Stimulated activated CD4-positive, alpha-beta T cell treated with anti-CD3 and anti-CD28 coated beads, Interleukin-1b, Interleukin-23, amount 100 ng/mL, for 4 hours (primary cell): ENCODE results near the gene TAS2R16.

Source experiments
- DNase-seq, 2 donors: peaks; one replicate each; pipeline ENCODE4 v3.0.0-alpha.2; 2020; ENCODE audit warnings: low read depth in 2 of 2

TAS2R16 gene, protein sequence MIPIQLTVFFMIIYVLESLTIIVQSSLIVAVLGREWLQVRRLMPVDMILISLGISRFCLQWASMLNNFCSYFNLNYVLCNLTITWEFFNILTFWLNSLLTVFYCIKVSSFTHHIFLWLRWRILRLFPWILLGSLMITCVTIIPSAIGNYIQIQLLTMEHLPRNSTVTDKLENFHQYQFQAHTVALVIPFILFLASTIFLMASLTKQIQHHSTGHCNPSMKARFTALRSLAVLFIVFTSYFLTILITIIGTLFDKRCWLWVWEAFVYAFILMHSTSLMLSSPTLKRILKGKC

DNA sequence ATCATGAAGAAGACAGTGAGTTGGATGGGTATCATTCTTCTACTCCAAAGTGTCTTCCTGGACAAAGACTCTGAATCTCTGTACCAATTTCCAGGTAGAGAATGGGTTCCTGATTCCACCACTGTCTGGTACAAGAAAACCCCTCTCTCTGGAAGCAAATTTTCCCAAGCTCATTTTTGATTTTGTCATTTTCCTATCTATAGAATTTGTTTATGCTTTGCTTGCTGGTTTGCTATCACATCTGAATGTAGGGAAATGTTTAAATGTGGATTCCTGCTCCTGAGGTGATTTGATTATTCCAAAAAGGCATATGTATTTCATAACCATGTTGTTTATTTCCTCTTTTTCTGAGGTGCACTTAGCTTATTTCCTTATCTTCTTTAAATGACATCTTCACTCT, at the start of gene TAS2R16:
TAS2R16 (minus strand) TSS at position 101 of the 400 bp plus-strand sequence; CDS start at position 35, 66 bp downstream.
- no peak for DNase-seq

DNA sequence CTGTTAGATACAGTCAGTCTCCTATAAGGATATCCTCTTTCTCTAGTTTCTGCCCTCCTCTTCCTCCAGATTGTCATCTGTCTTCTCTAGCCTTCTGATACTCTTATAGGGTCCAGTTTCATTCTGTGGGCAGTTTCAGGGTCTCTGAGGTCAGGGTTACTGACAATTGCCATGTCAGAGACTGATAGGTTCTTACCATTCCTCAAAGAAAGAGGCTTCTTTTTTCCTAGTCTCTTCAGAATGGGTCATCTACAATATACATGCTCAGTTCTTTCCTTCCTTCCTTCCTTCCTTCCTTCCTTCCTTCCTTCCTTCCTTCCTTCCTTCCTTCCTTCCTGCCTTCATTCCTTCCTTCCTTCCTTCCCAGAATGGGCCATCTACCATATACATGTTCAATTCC, 48.1 kb upstream of the TAS2R16 start:
- no peak for DNase-seq

DNA sequence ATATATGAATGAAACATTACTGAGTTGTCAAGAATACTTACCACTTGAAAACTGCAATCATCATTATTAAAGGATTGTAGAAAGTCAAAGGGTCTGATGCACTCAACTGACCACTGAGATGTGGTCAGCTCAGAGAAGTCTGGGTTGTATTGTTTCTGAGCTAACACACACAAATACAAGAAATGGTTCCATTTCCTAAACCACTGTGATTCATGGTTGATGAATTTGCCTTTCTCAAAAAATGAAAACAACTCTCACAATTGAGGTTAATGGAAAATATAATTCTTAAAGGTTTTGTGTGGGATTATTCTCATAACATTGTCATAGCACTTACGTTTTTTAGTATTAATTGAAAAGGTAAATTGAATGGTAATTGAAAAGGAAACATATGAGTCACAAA, 45.6 kb upstream of the TAS2R16 start:
- DNase-seq = no peak

DNA sequence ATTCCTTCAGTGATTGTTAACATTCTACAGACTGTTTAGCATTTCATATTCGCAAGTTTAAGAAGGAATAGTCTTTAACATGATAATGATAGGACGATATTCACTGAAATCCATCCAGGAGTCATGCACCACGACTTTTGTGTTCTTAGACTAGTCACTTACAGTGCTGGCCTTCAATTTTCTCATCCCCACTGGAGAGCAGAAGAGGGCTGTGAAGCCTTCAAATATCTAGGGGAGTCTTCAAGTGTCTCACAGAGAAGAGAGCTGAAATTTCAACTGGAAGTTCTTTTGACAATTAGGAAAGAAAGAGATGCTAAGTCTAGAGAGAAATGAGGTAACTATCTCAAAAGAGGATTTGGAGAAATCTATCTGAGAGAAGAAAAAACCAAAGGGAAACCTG, 43.8 kb upstream of the TAS2R16 start:
- DNase-seq = no peak

DNA sequence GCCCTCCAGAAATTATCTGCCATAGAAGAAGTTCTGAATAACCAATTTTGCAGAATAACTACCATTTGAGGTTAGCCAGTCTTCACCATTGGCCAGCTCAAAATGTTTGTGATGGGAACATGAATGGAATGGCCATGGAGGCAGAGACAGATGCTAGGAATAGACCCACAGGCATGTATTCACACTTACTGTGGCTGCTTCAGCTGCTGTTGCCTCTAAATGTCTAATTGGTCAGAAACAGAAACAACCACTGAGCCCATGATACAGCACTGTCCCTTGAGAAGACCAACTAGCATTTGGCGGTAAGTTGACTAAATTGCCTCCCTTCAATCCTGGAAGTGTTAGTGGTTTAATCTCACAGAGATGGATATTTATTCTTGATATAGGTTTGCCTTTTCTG, 38.6 kb upstream of the TAS2R16 start:
- no peak for DNase-seq

DNA sequence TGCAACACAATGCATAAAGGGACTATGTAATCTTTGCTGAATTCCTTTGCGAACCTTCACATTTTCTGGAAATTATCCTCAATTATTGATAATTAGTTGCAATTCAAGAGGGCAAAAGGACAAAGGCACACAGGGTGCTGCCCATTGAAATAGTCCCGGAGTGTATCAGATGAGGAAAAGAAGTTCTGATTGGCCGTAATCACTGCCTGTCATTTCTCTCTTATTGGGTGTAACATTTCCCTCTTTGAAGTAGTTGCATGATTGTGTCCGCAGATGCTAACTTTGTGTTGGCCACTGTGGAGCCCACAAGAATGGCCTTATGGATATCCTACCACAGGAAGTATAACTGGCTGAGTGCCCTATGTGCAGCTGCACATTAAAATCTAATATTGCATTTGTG, 35.1 kb upstream of the TAS2R16 start:
- no peak for DNase-seq

DNA sequence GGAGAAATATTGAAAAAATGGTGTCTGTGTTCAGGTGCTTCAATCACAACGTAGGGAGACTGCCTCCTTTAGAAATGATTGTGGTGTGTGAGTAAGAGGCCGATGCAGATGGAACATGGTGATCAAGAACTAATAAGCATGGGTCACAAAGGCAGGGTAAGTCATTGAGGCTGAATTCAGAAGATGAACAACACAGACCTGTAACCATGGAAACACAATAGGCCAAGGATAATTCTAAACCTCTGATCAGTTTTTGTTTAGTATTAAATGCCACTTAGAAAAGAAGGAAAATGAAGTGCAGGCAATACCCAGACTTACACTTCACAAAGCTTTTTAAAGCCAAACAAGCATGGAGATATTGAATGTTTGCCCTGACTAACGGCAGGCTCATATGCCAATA, 32.8 kb upstream of the TAS2R16 start:
- no peak for DNase-seq

DNA sequence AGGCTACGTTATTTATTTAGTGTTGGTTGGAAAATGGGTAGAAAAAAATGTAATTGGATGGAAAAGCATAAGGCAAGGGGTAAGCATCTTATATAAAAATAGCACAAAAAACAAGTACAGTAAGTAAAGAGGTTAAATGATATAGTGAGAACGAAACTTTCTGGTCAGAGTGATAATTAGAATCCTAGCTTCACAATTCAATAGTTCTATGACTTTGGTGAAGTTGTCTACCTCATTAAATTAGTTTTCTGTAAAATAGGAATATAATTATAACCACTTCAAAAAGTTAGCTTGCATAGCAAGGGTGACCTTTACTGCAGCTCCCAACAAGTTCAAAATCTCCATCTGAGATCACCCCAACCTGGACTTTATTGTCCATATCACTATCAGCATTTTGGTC, 30.8 kb upstream of the TAS2R16 start:
- DNase-seq = no peak

DNA sequence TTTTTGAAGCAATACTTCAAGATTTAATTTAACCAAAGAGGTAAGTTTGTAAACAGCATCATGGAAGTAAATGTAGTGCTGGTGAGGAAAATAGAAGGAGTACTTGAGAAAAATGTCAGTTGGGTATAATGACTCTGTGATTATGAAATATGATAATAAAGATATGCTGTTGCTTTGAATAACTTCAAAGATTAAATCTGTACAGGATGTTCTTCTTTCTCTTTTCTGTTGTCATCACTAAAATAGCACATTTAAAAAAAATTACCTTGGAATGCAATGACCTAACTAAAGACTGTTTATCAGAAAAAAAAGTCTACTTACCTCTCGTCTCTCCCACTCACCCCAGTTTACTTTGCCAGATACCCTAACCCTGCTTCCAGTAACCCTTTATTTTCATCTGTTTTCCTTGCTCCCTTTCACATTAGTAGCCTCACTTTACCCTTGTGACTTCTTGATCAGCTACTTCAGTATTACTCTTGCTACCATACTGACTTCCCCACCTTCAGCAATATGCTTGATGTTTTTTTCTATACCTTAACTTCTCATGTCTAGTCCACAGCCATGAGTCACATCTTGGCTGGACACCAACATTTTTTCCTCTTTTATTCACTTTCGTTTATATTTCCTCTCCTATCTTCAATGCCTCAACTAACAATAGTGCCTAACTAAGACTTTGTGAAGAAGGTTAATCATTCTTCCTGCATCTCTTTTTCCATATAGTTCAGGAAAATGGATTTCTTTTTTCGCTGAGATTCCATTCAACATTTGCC, 29.7 kb upstream of the TAS2R16 start:
- no peak for DNase-seq

DNA sequence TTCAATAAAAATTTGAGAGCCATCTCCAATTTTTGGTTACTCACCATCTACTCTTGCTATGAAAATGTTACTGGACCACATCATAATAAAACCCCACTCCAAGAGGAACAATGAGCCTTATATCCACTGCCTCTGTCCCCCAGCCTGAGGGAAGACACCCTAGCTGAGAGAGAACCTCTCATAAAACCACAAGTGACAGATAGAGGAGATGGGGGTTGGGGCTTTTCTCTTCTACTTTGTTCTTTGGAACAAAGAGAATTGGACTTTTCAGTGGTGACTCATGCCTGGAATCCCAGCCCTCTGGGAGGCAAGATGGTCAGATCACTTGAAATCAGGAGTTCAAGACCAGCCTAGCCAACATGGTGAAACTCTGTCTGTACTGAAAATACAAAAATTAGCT, 27.6 kb upstream of the TAS2R16 start:
- no peak for DNase-seq

DNA sequence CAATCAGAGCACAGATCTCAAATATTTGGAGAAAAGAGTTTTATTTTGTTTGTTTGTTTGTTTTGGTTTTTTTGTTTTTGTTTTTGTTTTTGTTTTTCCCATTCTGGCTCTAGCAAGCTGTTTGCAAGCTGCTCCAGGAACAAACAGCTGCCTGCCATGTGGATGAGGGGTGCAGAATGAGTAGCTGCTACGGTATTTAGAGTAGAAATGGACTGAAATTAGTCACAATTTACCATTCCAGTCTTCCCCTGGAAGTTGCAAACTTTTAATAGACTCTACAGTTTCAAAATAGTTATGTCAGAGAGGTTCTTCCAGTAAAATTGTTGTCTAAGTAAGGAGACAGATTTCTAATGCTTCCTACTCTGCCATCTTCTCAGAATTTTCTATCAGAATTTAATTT, 27.1 kb upstream of the TAS2R16 start:
- no peak for DNase-seq

DNA sequence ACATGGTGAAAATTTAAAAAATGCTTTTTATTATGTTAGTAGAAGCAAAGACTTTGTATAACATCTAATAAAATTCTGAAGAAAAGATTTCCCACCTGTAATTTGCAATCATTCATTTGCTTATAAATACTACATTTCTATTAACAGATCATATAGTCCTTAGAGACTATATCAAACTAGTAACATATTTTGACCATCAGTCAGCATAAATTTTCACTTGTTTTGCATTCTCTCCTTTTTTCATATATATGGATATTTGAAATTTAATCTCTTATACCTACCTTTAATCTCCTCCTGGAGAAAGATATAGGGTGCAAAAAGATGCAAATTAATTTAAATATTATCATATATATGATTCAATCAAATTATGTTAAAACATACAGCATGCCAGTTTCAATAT, 16.9 kb upstream of the TAS2R16 start:
- no peak for DNase-seq

DNA sequence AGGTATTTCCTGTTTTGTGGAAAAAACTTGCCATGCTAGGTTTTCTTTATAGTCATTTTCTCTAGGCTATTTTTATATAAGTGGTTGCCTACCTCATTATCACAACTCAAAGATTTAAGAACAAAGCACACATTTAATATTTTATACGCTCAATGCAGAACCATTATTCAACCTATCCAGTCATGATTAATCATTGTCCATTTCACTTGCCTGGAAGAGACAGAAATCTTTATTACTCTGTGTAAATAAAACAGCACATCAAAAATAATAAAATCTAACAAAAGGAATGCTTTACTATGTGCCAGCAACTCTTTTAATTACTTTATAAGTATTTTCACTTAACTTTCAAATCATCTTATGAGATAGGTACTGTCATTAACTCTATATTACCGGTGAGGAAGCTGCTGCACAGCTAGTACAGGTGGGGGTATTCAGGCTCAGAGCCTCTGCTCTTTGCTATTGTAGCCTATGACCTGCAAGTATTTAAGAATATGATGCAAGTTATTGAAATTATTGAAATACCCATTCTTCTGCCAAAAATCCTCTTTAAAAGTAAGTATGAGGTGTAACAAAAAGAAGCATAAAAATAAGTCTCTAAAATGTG, 16.4 kb upstream of the TAS2R16 start:
- DNase-seq = no peak

DNA sequence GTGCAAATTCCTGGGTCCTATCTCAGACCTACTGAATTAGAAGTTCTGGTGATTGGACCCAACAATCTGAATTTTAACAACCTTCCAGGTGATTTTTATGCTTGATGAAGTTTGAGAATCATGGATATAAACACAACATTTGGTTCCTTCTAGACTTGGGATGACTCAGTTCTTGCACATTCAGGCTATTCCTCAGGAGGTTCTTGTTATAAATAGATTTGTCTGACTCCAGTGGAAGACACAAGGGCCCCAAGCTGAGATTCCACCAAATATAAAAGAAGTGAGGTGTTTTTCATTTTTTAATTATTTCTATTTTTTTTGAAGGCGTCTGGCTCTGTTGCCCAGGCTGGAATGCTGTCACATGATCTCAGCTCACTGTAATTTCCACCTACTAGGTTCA, 9.4 kb upstream of the TAS2R16 start:
- DNase-seq = no peak

DNA sequence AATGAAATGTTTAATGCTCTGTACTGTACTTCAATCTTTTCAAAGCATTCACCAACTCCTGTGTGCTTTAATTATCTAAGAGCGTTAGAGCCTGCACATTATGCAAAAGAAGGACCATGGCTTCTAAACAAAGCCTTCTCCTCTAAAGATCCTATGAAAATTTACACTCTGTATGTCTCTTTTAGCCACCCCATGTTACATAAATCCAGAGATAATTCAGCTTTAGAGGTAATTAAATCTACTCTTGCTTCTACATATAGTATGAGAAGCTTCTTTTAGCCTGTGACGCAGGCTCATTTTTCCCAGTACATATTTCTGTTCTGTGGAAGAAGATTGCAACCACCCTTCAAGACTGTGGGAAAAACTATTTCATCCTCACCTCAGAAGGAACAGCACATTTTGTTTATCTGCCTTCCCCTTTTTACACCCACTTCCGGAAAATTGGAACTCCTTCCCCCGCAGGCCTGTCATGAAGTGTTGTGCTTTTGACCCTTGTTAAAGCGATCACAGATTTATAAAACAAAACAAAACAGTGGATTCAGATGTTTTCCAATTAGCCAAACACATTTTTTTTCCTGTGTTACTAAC, 8.1 kb upstream of the TAS2R16 start:
- no peak for DNase-seq

DNA sequence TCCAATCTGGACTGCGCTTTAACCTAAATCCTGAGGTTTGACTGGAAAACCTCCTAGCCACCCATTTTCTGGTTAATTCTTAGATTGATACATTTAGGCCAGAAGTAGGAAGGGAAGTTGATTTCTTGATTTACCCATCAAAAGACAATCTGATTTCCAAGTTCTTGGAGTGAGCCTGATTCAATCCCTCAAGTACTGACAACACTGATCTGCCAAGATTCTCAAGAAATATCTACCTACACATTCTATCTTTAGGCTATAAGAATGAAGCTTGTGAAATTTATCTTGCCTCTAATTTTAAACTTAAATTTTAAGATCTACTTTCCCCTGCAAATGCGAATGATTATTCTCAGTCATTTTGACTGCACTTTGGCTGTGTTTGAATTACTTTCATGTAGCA, 5.9 kb downstream of the TAS2R16 start:
- DNase-seq = no peak

DNA sequence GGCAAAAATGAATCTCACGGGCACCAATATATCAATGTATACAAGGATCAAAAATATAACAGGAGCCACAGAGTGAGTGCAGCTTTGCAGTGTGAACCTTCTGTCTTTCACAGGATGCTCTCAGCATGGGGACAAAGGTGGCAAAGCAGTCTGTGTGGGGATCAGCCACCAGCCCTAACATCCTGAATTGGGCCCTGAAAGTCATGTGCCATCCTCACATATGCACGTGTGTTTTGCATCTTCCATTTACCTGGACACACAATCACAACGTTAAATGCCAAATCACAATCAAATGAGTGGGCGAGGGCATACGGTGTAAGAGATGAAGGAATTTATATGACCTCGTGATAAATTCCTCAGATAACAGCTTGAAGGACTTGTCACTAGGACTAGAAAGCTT, 6.5 kb downstream of the TAS2R16 start:
- DNase-seq = no peak

DNA sequence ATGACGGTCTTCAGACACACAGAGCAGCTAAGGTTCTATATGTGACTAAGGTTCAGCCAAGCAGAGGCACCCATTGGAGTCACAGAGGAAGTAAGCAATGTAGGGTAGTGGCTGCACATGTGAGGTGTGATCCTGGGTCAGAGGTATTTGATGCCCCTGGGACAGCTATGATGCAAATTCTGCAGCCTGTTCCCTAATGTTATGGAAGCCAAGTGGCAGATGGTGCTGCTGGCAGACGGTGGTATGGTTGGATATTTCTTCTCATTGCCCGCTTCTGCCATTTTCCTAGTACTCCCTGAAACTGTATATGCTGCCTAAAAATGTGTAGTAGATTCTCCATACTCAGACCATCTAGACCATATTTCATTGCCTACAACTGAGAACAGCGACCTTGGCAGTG, 7.2 kb downstream of the TAS2R16 start:
- no peak for DNase-seq

DNA sequence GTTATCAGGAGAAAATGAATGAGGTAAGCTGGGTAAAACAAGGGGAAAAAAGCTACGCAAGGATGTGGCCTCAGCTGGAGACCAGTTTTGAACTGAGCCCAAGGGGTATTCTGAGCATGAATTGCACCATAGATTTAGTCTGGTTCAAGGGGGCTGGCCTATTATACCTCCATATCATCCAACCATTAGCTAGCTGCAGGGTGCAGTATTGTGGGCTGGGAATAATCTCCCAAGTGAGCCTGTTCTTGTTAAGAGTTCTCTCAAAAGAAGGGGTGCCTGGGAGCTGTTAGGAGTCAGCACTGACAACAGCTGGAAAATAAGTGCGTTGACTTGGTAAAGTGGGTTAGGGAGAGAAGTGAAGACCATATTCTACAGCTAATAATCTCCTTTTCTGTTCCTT, 8.0 kb downstream of the TAS2R16 start:
- DNase-seq = no peak

DNA sequence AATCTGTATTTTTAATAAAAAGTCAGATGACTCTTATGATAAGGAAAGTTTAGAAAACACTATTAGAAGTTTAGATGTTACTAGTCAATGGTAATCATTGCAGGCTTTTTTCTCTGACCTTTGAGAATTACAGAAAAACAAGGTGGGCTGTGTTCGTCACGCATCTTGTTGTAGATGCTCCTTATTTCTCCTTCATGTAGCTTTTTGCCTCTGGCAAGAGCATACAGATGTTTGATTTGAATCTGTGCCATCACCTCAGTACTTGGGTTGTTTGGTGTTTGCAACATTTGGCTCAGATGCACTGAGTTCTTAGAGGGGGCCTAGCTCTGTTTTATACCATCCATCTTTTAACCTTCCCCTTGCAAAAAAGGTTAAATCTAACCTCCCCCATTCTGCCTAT, 11.5 kb downstream of the TAS2R16 start:
- no peak for DNase-seq

DNA sequence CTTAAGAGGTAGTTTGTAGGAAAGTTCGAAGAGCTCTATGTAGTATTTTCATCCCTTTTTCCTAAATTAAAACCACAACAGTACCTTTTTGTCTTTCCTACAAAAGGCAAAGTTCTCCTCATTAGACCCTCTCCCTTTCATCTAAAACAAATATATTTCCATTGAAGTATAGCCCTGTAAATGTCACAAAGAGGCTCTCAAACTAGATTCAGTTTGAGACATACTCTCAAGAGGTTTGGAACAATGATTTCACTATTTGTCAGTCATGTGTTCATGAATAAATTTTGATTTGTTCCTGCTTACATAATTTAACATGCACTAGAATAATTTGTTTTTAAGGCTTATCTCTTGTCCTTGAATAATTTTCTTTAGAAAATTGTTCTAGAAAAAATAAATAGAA, 12.2 kb downstream of the TAS2R16 start:
- no peak for DNase-seq

DNA sequence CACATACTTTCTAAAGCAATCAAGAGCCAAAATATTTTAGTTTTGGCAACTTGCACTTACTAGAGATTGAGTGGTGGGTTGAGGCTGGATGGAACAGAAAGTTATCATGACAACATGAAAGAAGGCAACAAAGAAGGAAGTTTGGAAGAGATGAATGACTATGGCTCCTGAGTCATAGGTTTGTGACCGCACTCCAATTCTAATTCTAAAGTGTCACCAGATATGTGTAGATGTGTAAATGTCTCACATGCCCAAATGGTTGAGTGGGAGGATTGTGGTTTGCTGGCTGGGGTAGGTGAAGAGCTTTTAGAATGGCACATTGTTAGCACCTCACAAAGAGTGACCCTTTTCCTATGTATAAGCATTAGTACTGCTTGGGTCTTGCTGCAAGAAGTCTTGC, 20.2 kb downstream of the TAS2R16 start:
- no peak for DNase-seq

DNA sequence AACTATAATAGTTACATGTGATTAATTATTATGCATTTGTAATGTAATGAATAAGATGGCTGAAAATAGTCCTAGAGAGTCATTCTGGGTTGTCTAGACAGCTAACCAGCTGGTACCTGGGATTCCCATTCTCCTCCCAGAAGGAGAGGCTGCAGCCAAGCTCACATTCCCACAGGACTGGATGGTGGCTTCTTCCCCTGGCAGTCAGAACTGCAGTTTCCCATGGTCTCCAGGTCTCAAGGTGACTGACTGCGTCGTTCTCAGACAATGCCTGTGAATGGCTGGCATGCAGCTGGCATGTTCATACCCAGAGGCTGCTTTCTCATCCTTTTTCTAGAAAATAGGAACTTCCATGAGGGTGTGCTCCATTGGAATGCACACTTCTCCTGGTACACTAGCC, 21.3 kb downstream of the TAS2R16 start:
- DNase-seq = no peak
